GM19328 (cell line): ENCODE results near the gene NUDT1.

Experiments
- ATAC-seq: cut with Tn5 transposase; IDR thresholded peaks from one replicate; pipeline ENCODE4 v1.9.1; 2021; ENCODE audit warnings: mild to moderate bottlenecking, moderate library complexity; ENCODE audit not compliant: unreplicated experiment

The NUDT1 gene

DNA sequence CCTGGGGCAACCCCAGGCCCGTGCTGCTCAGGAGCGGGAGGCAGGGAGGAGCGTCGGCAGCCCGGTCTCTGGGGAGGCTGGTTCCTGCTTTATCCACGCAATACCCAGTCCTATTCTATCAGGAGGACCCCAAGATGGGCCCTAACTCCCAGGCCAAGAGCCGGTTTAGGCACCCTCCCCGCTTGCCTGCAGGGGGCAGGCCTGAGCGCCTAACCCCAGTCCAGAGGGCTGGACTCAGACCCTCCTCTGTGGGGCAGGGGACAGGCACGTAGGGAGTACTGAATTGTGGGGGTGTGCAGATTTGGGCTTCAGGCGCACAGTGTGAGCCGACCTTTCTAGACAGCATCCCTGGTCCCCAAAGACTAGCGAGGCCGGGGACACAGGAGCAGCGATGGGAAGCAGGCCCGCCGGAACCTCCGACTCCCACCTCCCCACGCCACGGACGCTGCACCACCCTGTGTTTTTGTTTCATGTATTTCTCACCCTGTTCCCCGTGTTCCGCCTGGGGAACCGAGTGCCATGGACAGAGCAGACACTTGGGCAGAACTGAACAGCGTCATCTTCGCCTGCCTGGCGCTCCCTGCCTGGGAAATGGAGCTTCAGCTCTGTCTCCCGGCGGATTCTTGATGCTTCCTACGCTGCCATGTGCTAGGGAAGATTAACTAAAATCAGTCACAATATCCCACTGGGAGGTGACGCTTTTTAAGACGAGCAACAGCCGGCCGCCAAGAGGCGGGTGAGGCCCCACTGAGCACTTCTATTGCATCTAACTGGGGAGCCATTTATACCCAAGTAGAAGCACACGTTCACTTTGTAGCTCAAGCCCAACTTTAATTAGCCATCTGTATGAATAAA lies 5.3 kb downstream of the NUDT1 start:
- no peak for ATAC-seq

- ATAC-seq = no peak
Measured at GRCh38 chr7:2248984-2249694, 7.1 kb downstream of the NUDT1 start.

DNA sequence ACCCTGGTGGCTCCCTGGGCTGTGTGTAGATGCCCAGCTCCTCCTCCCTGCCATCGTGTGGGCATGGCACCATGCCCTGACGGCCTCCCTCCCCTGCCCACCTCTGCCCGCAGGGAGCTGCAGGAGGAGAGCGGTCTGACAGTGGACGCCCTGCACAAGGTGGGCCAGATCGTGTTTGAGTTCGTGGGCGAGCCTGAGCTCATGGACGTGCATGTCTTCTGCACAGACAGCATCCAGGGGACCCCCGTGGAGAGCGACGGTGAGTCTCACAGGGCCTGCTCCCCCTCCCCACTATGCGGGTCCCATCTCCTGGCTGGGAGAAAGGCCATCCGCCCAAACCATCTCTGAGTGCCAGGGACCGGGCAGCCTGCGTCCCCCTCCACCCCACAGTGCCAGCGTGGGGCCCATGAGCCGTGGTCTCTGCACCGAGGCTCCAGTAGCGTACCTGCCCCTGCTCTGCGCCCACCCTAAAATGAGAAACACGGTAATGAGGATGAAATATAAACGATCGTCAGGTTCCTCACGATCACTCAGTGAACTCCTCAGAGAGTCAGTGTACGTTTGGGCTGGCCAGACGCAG lies 7.8 kb downstream of the NUDT1 start:
- no peak for ATAC-seq

- ATAC-seq = no peak
Measured at GRCh38 chr7:2251381-2251780, 9.4 kb downstream of the NUDT1 start.

DNA sequence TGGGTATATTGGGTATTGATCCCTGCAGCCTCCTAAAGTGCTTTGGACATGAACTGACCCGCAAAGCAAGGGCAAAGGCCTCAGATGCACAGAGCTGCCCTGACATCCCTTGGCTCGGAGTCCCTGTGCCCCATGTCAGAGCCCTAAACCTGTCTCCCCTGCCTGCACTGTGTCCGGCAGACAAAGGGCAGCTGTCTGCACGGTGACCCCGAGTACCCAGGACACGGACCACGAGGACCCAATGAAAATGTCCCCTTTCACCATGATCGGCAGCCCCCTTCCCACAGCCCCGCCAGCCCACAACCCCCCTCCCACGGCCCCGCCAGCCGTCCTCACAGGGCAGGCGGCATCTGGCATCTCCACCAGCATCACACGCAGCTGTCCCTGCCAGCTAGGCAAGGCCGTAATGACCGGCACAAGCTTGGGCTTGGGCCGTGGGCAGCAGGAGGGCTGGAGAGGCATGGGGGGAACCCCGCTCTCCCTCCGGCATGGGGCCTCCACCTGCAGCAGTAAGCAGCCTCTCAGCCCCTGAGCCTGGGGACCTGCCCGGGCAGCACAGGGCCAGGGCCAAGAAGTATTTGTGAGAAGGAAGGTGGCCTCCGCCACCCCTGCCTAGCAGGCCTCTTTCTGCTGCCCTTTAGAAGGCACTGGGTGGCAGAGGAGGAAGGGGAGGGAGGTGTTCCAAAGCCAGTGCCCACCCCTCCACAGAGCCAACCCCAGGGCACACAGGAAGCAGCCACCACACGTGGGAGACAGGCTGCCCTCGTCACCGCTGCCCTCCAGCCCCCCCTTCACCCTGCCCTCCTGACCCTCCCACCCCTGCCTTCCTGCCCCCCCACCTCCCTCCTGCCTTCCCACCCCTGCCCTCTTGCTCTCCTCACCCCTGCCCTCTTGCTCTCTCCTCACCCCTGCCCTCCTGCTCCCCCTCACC lies 10.1 kb downstream of the NUDT1 start:
- ATAC-seq = no peak

GRCh38 chr7:2253021-2253420 lies 11.0 kb downstream of the NUDT1 start:
- ATAC-seq = no peak

GRCh38 chr7:2253525-2254244 lies 11.7 kb downstream of the NUDT1 start:
- no peak for ATAC-seq

- ATAC-seq = no peak
Measured at GRCh38 chr7:2254429-2255144, 12.6 kb downstream of the NUDT1 start.

- ATAC-seq = no peak
Measured at GRCh38 chr7:2255145-2256139, 13.4 kb downstream of the NUDT1 start.

DNA sequence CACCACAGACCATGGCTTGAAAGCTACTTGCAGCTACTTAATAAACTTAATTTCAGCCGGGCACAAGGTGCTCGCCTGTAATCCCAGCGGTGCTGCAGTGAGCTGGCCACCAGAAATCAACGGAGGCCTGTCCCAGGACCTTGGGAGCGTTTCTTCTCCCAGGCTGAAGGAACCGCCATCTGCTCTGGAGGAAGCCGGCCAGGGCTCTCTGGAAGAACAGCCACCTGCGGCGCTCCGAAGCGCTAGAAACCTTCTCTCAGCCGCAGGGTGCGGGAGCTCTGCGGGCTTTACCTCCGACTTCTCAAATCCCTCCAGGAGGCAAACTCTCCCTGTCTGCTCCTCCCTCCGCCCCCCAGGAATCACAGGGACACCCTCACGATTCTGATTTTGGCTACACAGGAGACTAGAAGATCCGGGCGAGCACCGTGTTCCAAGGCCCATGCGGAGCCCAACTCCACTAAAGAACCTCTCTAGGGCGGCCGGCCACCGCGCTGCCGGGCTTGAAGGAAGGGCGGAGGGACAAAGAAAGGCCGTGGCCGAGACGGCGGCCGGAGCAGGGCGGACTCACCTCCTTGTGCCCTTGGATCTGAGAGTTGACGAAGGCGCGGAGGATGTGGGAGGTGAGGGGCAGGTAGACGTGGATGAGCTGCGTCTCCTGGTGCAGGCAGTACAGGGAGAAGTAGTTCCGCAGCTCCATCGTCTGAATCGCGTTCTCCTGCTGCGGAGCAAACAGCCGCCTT lies 14.4 kb downstream of the NUDT1 start:
- no peak for ATAC-seq

DNA sequence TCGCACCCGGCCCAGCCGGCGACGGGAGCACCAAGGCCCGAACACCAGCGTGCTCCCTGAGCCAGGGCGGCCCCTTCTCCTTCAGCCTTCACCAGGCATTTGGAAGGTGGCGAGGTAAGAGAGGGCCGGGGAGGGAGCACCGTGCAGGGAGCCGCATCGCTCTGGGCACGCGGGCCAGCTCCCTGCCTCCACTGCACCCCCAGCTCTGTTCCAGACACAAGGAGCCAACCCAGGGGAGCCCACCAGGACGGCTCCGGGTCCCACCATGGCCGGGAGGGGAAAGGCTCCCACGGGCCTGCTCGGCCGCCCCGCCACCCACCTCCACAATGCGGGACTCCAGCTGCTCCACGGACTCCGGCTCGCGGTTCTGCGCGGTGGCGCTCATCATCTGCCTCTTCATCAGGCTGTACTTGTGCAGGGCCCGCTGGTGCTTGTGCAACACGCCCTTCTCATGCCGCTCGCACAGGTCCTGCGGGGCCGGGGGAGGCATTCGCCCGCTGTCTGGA lies 15.1 kb downstream of the NUDT1 start:
- ATAC-seq = no peak

- ATAC-seq = no peak
Measured at GRCh38 chr7:2257651-2258050, 15.6 kb downstream of the NUDT1 start.

DNA sequence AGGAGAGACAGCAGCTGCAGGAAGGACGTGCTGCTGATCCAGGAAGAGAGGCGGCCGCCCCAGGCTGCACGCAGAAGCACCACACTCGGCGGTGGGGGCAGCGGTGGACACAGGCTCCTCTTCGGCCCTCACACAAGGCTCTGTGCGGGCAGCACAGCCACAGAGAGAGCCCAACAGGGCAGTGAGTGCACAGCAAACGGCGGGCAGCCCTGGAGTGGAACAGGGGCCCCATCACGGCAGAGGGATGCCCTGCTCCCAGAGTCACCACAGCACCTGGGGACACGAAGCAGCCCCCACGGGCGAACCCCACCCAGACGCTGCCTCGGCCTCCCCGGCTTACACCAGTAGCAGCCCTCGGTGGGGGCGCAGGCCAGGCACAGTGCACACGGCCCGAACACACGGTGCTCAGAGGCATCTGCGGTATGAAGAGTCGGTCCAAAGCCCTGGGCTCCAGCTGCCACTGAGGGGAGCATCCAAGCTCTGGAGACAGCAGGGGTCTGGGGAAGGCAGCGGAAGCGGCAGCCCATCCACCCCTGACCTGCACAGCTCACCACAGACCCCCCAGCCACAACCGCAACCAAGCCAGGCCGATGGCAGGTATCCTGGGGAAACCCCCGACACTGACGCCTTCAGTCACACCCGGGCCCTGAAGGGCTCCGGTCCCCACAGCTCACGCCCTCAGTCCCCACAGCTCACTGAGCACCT lies 16.8 kb downstream of the NUDT1 start:
- ATAC-seq = no peak

DNA sequence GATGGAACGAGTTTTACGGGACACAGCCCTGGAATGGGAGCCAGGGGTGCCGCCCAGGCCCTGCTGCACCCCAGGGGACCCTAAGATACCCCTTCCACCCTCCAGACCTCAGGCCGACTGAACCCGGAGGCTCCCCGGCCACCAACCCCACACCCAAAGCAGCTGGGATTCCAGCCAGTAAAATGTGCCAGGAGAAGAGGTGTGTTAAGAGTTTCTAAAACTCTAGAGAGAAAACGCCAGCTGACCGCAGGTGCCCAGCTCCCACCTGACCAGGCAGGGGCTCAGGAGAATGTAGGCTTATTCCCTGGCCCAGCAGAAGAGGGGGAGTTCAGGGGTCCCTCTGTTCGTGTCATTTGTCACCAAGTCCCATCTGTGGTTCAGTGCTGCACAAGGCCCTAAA lies 17.5 kb downstream of the NUDT1 start:
- ATAC-seq = no peak

DNA sequence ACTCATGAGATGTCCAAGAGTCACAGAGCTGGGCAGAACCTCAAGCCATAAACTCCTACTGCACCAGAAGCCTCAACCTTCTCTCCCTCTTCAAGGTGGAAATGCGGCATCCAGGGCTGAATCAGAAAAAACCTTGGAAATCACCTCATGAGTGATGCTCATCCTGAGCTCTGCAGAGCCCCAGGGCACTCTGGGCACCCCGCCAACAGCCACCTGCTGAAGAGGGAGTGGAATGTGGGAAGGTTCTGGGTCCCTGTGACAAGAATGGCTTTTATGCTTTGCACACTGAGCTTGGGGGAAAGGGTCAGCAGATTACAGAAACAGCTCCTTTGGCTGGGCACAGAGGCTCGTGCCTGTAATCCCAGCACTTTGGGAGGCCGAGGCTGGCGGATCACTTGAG lies 18.8 kb downstream of the NUDT1 start:
- no peak for ATAC-seq

GRCh38 chr7:2261611-2262010 lies 19.6 kb downstream of the NUDT1 start:
- ATAC-seq = no peak

DNA sequence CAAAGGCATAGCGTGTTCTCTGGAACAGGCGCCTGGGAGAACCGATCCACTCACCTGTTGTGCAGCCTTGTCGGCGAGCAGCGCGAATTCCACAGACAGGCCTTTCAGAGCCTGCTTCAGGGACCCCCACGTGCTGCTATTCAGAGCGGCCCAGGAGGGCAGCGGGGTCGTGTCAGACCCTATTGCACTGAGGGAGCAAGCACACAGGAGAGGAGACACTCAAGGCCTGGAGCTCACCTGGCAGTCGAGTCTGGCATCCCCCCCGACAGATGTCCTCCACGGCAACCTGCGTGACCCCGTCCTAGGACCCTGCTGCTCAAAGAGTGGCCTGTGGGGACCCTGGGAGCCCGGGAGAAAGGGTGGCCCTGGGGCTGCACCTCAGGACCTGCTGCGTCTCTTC lies 21.1 kb downstream of the NUDT1 start:
- no peak for ATAC-seq
